DND-41 (cell line): ENCODE results near the gene STARD13.

ENCODE experiments used
- CTCF ChIP-seq: IDR thresholded peaks from 2 replicates; pipeline ENCODE4 v1.5.1; 2012; ENCODE audit warnings: borderline replicate concordance, low read length, moderate library complexity, mild to moderate bottlenecking; ENCODE audit not compliant: poor library complexity, severe bottlenecking; ENCODE audit errors: extremely low read depth
- EZH2 ChIP-seq: IDR thresholded peaks from 3 replicates; pipeline ENCODE4 v1.6.1; 2012; ENCODE audit warnings: borderline replicate concordance, low read depth, mild to moderate bottlenecking, moderate library complexity, low read length, inconsistent platforms; ENCODE audit not compliant: severe bottlenecking

- TF ChIP-seq CTCF (no peak), EZH2 (no peak)
These were observed 31.3 kb upstream of the STARD13 start for GRCh38 chr13:33316890-33317289.
